HG03571 (cell line): ENCODE measurements around the gene WNT4.

Experiments
- ATAC-seq: cut with Tn5 transposase; IDR thresholded peaks from one replicate; pipeline ENCODE4 v1.9.1; 2021; ENCODE audit not compliant: unreplicated experiment

WNT4 gene

GRCh38 chr1:22089134-22089571 lies 53.7 kb downstream of the WNT4 start:
- no peak for ATAC-seq

GRCh38 chr1:22088331-22088730 lies 54.6 kb downstream of the WNT4 start:
- ATAC-seq, result no peak

- no peak for ATAC-seq
Measured at GRCh38 chr1:22080191-22080590, 62.7 kb downstream of the WNT4 start.

- ATAC-seq, result no peak
Measured at GRCh38 chr1:22078133-22078532, 64.8 kb downstream of the WNT4 start.

- ATAC-seq, result no peak
Measured at GRCh38 chr1:22077728-22078127, 65.2 kb downstream of the WNT4 start.

GRCh38 chr1:22076346-22076745 lies 66.6 kb downstream of the WNT4 start:
- no peak for ATAC-seq

GRCh38 chr1:22075718-22076117 lies 67.2 kb downstream of the WNT4 start:
- ATAC-seq, result no peak

- ATAC-seq, result no peak
Measured at GRCh38 chr1:22074803-22075202, 68.1 kb downstream of the WNT4 start.

- ATAC-seq, result no peak
Measured at GRCh38 chr1:22071511-22071910, 71.4 kb downstream of the WNT4 start.
